Measurements from ENCODE around the gene KPNA2.
"Not testable (repeated sequence)": the region's sequence is repeated elsewhere in the genome, so short reads cannot be mapped to it uniquely, and the experiment has no call there.

KPNA2 gene

GRCh38 chr17:68047890-68048542 lies 12.5 kb downstream of the KPNA2 start:
- not testable (repeated sequence) for H3K23ac ChIP-seq (ENCODE audit: low read depth, low read length, poor library complexity); H3K9ac ChIP-seq (ENCODE audit: low read depth, low read length, poor library complexity); H3K9me3 ChIP-seq (replicated peaks in 1 of 2; ENCODE audit: control insufficient read depth in 2 of 2, insufficient read depth in 1 of 2, low read depth in 1 of 2, low read length in 2 of 2); DNase-seq (ENCODE audit: low spot score); H2BK120ac ChIP-seq (ENCODE audit: low read depth, low read length); H2AK5ac ChIP-seq (ENCODE audit: low read depth, low read length); H3K18ac ChIP-seq (ENCODE audit: low read length); H3K14ac ChIP-seq (ENCODE audit: low read length); H3K4ac ChIP-seq (ENCODE audit: low read length); H2BK12ac ChIP-seq (ENCODE audit: low read length); H3K79me1 ChIP-seq (ENCODE audit: low read depth, low read length); H2BK15ac ChIP-seq (ENCODE audit: low read length); H3K4me1 ChIP-seq (ENCODE audit: control insufficient read depth in 2 of 2, insufficient read depth in 1 of 2, low read depth in 1 of 2, low read length in 2 of 2); H4K91ac ChIP-seq (ENCODE audit: low read depth, low read length, poor library complexity); H3K4me3 ChIP-seq (ENCODE audit: low read length in 2 of 2); H3K4me2 ChIP-seq (ENCODE audit: insufficient read depth, low read length, poor library complexity, severe bottlenecking); H2BK5ac ChIP-seq (ENCODE audit: low read length); H2AFZ ChIP-seq (ENCODE audit: low read length); H4K8ac ChIP-seq (ENCODE audit: low read depth, low read length); H3K27me3 ChIP-seq (ENCODE audit: control insufficient read depth in 3 of 3, insufficient read depth in 3 of 3, low read depth in 1 of 3, low read length in 3 of 3); H3K27ac ChIP-seq (replicated peaks; ENCODE audit: low read length)
- no CpG with 5 or more reads among the region's 7 CpGs for WGBS, 2 donors (ENCODE audit: extremely low coverage in 2 of 2, insufficient read length in 2 of 2, insufficient replicate concordance in 1 of 2)
- peaks cover 17 to 49% of the 10 kb centered on the region in 2 donors for H3K36me3 ChIP-seq (replicated peaks in 1 of 2; ENCODE audit: control insufficient read depth in 2 of 2, insufficient read depth in 2 of 2, low read length in 2 of 2)

DNA sequence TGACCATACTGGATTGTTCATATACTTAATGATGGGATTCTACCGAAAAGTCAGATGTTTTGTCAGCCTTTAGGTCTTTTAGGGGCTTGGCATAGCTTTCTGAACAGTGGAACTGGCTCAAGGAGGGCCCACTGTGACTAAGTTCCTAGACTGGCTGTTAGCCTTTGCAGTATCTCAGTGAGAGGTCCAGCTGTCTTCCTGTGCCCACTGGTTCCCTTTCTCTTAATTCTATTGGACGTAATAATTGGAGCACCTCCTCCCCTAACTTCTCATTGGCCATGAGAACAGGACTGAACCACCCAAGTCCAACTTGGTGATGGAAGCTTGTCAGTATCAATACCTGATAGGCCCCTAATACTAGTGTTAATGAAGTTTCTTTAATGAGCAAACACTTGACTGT lies 13.5 kb downstream of the KPNA2 start:
- Histone ChIP-seq H3K4me2 (ENCODE audit: insufficient read depth, low read length, poor library complexity, severe bottlenecking) (no peak overlapping the region), H3K27ac (replicated peaks; ENCODE audit: low read length) (no peak overlapping the region), H3K4me1 (ENCODE audit: control insufficient read depth in 2 of 2, insufficient read depth in 1 of 2, low read depth in 1 of 2, low read length in 2 of 2) (no peaks in the 10 kb centered on the region), H3K14ac (ENCODE audit: low read length) (no peak overlapping the region), H4K91ac (ENCODE audit: low read depth, low read length, poor library complexity) (no peak overlapping the region), H2BK15ac (ENCODE audit: low read length) (no peak overlapping the region), H2BK5ac (ENCODE audit: low read length) (no peak overlapping the region), H3K27me3 (ENCODE audit: control insufficient read depth in 3 of 3, insufficient read depth in 3 of 3, low read depth in 1 of 3, low read length in 3 of 3) (no peaks in the 10 kb centered on the region), H4K8ac (ENCODE audit: low read depth, low read length) (no peak overlapping the region), H2BK120ac (ENCODE audit: low read depth, low read length) (no peak overlapping the region), H3K18ac (ENCODE audit: low read length) (no peak overlapping the region), H3K36me3 (replicated peaks in 1 of 2; ENCODE audit: control insufficient read depth in 2 of 2, insufficient read depth in 2 of 2, low read length in 2 of 2) (peaks cover 12 to 39% of the 10 kb centered on the region in 2 donors), H3K4ac (ENCODE audit: low read length) (no peak overlapping the region), H3K4me3 (ENCODE audit: low read length in 2 of 2) (no peak overlapping the region), H2AFZ (ENCODE audit: low read length) (no peak overlapping the region), H3K9ac (ENCODE audit: low read depth, low read length, poor library complexity) (no peak overlapping the region), H3K79me1 (ENCODE audit: low read depth, low read length) (no peaks in the 10 kb centered on the region), H3K9me3 (replicated peaks in 1 of 2; ENCODE audit: control insufficient read depth in 2 of 2, insufficient read depth in 1 of 2, low read depth in 1 of 2, low read length in 2 of 2) (no peaks in the 10 kb centered on the region), H2BK12ac (ENCODE audit: low read length) (no peak overlapping the region), H2AK5ac (ENCODE audit: low read depth, low read length) (no peak overlapping the region), H3K23ac (ENCODE audit: low read depth, low read length, poor library complexity) (no peak overlapping the region)
- WGBS, 2 donors (ENCODE audit: extremely low coverage in 2 of 2, insufficient read length in 2 of 2, insufficient replicate concordance in 1 of 2) = no CpG with 5 or more reads among the region's 2 CpGs
- no peak for DNase-seq (ENCODE audit: low spot score)

DNA sequence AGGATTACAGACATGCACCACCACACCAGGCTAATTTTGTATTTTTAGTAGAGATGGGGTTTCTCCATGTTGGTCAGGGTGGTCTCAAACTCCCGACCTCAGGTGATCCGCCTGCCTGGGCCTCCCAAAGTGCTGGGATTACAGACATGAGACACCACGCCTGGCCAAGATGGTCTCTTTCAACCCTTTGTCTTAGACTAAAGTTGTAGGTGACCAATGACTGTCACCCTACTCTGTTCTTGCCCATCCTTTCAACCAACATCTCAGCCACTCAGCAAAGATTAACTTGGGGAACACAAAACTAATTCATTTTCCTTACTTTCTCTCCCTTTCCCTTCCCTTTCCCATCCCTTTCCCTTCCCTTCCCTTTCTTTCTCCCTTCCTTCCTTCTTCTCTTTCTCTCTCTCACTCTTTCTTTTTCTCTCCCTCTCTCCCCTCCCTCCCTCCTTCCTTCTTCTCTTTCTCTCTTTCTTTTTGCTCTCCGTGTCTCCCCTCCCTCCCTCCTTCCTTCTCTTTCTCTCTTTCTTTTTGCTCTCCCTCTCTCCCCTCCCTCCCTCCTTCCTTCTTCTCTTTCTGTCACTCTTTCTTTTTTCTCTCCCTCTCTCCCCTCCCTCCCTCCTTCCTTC lies 14.4 kb downstream of the KPNA2 start:
- not testable (repeated sequence) for DNase-seq (ENCODE audit: low spot score); H3K4me3 ChIP-seq (ENCODE audit: low read length in 2 of 2); H3K79me1 ChIP-seq (ENCODE audit: low read depth, low read length); H3K18ac ChIP-seq (ENCODE audit: low read length); H4K8ac ChIP-seq (ENCODE audit: low read depth, low read length); H4K91ac ChIP-seq (ENCODE audit: low read depth, low read length, poor library complexity); H3K14ac ChIP-seq (ENCODE audit: low read length); H2BK120ac ChIP-seq (ENCODE audit: low read depth, low read length); H3K4ac ChIP-seq (ENCODE audit: low read length); H3K9me3 ChIP-seq (replicated peaks in 1 of 2; ENCODE audit: control insufficient read depth in 2 of 2, insufficient read depth in 1 of 2, low read depth in 1 of 2, low read length in 2 of 2); H2AK5ac ChIP-seq (ENCODE audit: low read depth, low read length); H3K4me2 ChIP-seq (ENCODE audit: insufficient read depth, low read length, poor library complexity, severe bottlenecking); H3K9ac ChIP-seq (ENCODE audit: low read depth, low read length, poor library complexity); H2BK12ac ChIP-seq (ENCODE audit: low read length); H2AFZ ChIP-seq (ENCODE audit: low read length); H3K27me3 ChIP-seq (ENCODE audit: control insufficient read depth in 3 of 3, insufficient read depth in 3 of 3, low read depth in 1 of 3, low read length in 3 of 3); H2BK15ac ChIP-seq (ENCODE audit: low read length); H3K27ac ChIP-seq (replicated peaks; ENCODE audit: low read length); H3K23ac ChIP-seq (ENCODE audit: low read depth, low read length, poor library complexity); H2BK5ac ChIP-seq (ENCODE audit: low read length); H3K4me1 ChIP-seq (ENCODE audit: control insufficient read depth in 2 of 2, insufficient read depth in 1 of 2, low read depth in 1 of 2, low read length in 2 of 2)
- no CpG with 5 or more reads among the region's 4 CpGs for WGBS, 2 donors (ENCODE audit: extremely low coverage in 2 of 2, insufficient read length in 2 of 2, insufficient replicate concordance in 1 of 2)
- peaks cover 6 to 30% of the 10 kb centered on the region in 2 donors for H3K36me3 ChIP-seq (replicated peaks in 1 of 2; ENCODE audit: control insufficient read depth in 2 of 2, insufficient read depth in 2 of 2, low read length in 2 of 2)

- H3K4ac ChIP-seq (ENCODE audit: low read length); H3K9ac ChIP-seq (ENCODE audit: low read depth, low read length, poor library complexity); H2BK12ac ChIP-seq (ENCODE audit: low read length); H4K8ac ChIP-seq (ENCODE audit: low read depth, low read length); H3K27me3 ChIP-seq (ENCODE audit: control insufficient read depth in 3 of 3, insufficient read depth in 3 of 3, low read depth in 1 of 3, low read length in 3 of 3); H2AFZ ChIP-seq (ENCODE audit: low read length); DNase-seq (ENCODE audit: low spot score); H3K4me1 ChIP-seq (ENCODE audit: control insufficient read depth in 2 of 2, insufficient read depth in 1 of 2, low read depth in 1 of 2, low read length in 2 of 2); H2BK5ac ChIP-seq (ENCODE audit: low read length); H3K4me2 ChIP-seq (ENCODE audit: insufficient read depth, low read length, poor library complexity, severe bottlenecking); H3K23ac ChIP-seq (ENCODE audit: low read depth, low read length, poor library complexity); H4K91ac ChIP-seq (ENCODE audit: low read depth, low read length, poor library complexity); H3K27ac ChIP-seq (replicated peaks; ENCODE audit: low read length); H2AK5ac ChIP-seq (ENCODE audit: low read depth, low read length); H2BK120ac ChIP-seq (ENCODE audit: low read depth, low read length); H3K4me3 ChIP-seq (ENCODE audit: low read length in 2 of 2); H3K9me3 ChIP-seq (replicated peaks in 1 of 2; ENCODE audit: control insufficient read depth in 2 of 2, insufficient read depth in 1 of 2, low read depth in 1 of 2, low read length in 2 of 2); H3K79me1 ChIP-seq (ENCODE audit: low read depth, low read length); H2BK15ac ChIP-seq (ENCODE audit: low read length): not testable (repeated sequence)
- peak overlapping the region; percentile 56 for H3K14ac ChIP-seq (ENCODE audit: low read length)
- WGBS, 2 donors (ENCODE audit: extremely low coverage in 2 of 2, insufficient read length in 2 of 2, insufficient replicate concordance in 1 of 2) = no CpG with 5 or more reads among the region's 57 CpGs
- peaks cover 3 to 13% of the 10 kb centered on the region in 2 donors for H3K36me3 ChIP-seq (replicated peaks in 1 of 2; ENCODE audit: control insufficient read depth in 2 of 2, insufficient read depth in 2 of 2, low read length in 2 of 2)
- H3K18ac ChIP-seq (ENCODE audit: low read length) = peak overlapping the region; percentile 57
Measured at GRCh38 chr17:68051321-68052312, 16.1 kb downstream of the KPNA2 start.

All from neuronal stem cell (in vitro differentiated cells).